ENCODE data around the gene OR2J3. TPM values are rescaled to one million over a fixed set of nuclear protein-coding genes. Genes with fewer than 3 reads are reported as not detected.

The OR2J3 gene
- not detected for total RNA-seq

DNA sequence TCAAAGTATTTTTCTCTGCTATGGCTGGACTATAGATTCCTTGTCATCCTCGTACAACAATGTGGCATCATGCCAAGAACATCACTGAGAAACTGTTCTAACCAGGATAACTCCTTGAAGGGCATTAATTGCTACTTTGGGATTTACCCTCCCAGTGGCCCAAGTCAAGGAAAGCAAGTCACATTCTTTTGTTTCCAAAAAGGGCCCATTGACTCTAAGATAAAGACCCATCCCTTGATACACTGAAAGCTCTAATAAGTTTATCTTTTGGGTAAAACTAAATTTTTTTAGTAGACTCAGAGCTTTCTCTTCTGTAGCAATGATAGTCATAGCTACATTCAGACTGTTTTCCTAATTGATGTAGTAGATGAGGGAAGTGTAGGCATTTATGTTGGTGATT lies at the start of gene OR2J3:
OR2J3 (plus strand) TSS at position 301 of the 400 bp plus-strand sequence. CDS start 3,833 bp downstream, outside the sequence.
- Histone ChIP-seq H3K9me3 (no peaks in the 10 kb centered on the region), H3K27me3 (replicated peaks; ENCODE audit: insufficient read depth) (no peaks in the 10 kb centered on the region), H3K36me3 (no peaks in the 10 kb centered on the region), H3K4me1 (ENCODE audit: control insufficient read depth in 1 of 2, low read depth in 2 of 2) (no peaks in the 10 kb centered on the region), H3K27ac (no peak within 1 kb of the TSS), H3K4me3 (no peak within 1 kb of the TSS)
- TF ChIP-seq, protein P1, sequence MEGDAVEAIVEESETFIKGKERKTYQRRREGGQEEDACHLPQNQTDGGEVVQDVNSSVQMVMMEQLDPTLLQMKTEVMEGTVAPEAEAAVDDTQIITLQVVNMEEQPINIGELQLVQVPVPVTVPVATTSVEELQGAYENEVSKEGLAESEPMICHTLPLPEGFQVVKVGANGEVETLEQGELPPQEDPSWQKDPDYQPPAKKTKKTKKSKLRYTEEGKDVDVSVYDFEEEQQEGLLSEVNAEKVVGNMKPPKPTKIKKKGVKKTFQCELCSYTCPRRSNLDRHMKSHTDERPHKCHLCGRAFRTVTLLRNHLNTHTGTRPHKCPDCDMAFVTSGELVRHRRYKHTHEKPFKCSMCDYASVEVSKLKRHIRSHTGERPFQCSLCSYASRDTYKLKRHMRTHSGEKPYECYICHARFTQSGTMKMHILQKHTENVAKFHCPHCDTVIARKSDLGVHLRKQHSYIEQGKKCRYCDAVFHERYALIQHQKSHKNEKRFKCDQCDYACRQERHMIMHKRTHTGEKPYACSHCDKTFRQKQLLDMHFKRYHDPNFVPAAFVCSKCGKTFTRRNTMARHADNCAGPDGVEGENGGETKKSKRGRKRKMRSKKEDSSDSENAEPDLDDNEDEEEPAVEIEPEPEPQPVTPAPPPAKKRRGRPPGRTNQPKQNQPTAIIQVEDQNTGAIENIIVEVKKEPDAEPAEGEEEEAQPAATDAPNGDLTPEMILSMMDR (IDR thresholded peaks at IDR 0.05): no peak
- DNase-seq (ENCODE audit: low spot score): no peak
- ATAC-seq (ENCODE audit: insufficient number of reproducible peaks, low FRiP score, low read depth): no peak

DNA sequence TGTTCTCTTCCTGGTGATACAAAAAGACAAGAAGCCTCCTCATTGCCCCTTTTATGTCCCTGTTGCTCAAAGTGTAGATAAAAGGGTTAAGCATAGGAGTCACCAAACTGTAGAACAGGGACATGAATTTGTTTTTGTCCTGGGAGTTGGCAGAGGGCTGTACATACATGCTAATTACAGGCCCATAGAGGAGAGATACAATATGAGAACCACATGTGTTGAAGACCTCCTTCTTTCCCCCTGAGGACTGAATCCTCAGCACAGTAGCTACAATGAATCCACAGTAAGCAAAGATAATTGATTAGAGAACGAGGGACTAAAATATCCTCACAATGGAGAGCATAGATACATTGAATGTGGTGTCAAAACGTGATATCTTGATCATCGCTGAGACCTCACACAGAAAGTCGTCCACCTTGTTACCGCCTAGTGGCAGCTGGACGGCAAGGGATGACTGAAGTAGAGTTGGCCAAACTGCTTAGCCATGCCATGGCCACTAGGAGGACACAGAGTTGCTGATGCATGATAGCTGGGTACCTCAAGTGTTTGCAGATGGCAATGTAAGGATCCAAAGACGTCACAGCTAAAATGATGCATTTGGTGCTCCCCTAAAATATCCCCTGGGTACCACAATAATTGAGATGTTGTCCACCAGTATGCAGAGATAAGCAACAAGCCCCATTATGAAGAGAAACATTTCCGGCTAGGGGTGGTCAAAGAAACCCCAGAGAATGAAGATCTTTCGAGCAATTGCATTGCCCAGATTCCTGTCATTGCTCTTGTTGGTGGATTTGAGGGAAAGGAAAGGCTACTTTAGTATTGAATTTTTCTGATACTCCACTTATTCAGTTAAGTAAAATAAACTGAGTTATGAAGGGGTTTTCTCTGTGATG lies 35.8 kb upstream of the OR2J3 start:
- Histone ChIP-seq H3K27me3 (replicated peaks; ENCODE audit: insufficient read depth) (no peaks in the 10 kb centered on the region), H3K9me3 (no peaks in the 10 kb centered on the region), H3K36me3 (no peaks in the 10 kb centered on the region), H3K4me3 (no peak overlapping the region), H3K4me1 (ENCODE audit: control insufficient read depth in 1 of 2, low read depth in 2 of 2) (no peaks in the 10 kb centered on the region), H3K27ac (no peak overlapping the region)
- TF ChIP-seq, protein P1 (IDR thresholded peaks at IDR 0.05): no peak
- no peak for ATAC-seq (ENCODE audit: insufficient number of reproducible peaks, low FRiP score, low read depth)
- DNase-seq (ENCODE audit: low spot score): no peak

DNA sequence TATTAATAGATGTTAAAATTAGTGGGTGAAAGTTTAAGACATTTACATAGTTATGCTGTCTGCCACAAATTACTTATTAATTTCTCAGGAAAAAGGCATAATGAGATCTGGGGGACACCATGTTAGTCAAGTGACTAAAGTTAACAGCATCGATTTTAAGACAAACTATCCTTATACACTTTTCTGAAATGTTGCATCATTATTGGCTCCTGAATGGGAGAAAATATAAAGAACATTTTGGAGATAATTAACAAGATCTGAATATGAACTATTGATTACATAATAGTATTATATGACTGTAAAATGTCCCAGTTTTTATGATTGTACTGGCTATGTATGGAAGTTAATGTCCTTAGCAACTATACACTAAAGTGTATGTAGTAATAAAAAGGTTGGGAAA lies 28.7 kb upstream of the OR2J3 start:
- Histone ChIP-seq H3K4me3 (no peak overlapping the region), H3K27me3 (replicated peaks; ENCODE audit: insufficient read depth) (no peaks in the 10 kb centered on the region), H3K4me1 (ENCODE audit: control insufficient read depth in 1 of 2, low read depth in 2 of 2) (no peaks in the 10 kb centered on the region), H3K27ac (no peak overlapping the region), H3K36me3 (no peaks in the 10 kb centered on the region), H3K9me3 (no peaks in the 10 kb centered on the region)
- ATAC-seq (ENCODE audit: insufficient number of reproducible peaks, low FRiP score, low read depth): no peak
- no peak for DNase-seq (ENCODE audit: low spot score)
- TF ChIP-seq, protein P1 (IDR thresholded peaks at IDR 0.05): no peak

DNA sequence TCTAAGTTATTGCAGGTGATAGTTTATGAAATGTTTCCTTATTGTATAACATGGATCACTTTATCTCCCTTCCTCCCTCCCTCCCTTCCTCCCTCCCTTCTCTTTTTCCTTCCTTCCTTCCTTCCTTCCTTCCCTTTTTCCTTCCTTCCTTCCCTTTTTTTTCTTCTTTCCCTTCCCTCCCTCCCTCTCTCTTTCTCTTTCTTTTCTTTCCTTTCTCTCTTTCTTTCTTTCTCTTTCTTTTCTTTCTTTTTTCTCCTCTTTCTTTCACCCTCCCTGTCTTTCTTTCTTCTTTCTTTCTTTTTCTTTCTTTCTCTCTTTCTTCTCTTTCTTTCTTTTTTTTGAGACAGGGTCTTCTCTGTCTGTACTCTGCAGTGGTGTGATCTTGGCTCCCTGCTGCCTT lies 26.5 kb upstream of the OR2J3 start:
- TF ChIP-seq, protein P1 (IDR thresholded peaks at IDR 0.05): no peak
- Histone ChIP-seq H3K4me3 (no peak overlapping the region), H3K27ac (no peak overlapping the region), H3K9me3 (no peaks in the 10 kb centered on the region), H3K4me1 (ENCODE audit: control insufficient read depth in 1 of 2, low read depth in 2 of 2) (no peaks in the 10 kb centered on the region), H3K27me3 (replicated peaks; ENCODE audit: insufficient read depth) (no peaks in the 10 kb centered on the region), H3K36me3 (no peaks in the 10 kb centered on the region)
- ATAC-seq (ENCODE audit: insufficient number of reproducible peaks, low FRiP score, low read depth) (no peak), DNase-seq (ENCODE audit: low spot score) (no peak)

DNA sequence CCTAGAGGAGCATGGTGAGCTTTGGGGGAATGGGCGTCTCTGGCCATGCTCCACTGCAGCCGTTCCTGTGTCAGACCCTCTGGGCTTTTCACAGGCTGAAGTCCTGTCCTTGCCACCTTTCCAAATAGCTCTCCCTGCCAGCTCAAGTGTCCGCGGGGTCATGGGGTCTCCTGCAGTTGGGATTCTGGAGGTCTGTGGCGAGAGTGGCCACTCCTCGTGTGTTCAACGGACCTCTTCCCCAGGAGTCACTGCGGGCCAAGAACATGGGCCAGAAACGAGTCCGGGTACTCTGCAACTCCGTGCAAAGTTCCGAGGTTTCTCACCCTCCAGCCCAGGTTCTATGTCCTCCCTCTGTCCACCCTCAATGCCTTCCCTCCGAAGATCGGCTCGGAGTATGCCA lies 25.4 kb upstream of the OR2J3 start:
- no peak for ATAC-seq (ENCODE audit: insufficient number of reproducible peaks, low FRiP score, low read depth)
- no peaks in the 10 kb centered on the region for H3K27me3 ChIP-seq (replicated peaks; ENCODE audit: insufficient read depth)
- DNase-seq (ENCODE audit: low spot score): no peak
- H3K27ac ChIP-seq: no peak overlapping the region
- H3K4me1 ChIP-seq (ENCODE audit: control insufficient read depth in 1 of 2, low read depth in 2 of 2): no peaks in the 10 kb centered on the region
- H3K36me3 ChIP-seq: no peaks in the 10 kb centered on the region
- no peak overlapping the region for H3K4me3 ChIP-seq
- TF ChIP-seq, protein P1 (IDR thresholded peaks at IDR 0.05): no peak
- no peaks in the 10 kb centered on the region for H3K9me3 ChIP-seq
